Liver (tissue), 3 donors: ENCODE results near the gene CTNNA2.
"Not testable (repeated sequence)": the region's sequence is repeated elsewhere in the genome, so short reads cannot be mapped to it uniquely, and the experiment has no call there.

ENCODE experiments used
- FOXA1 ChIP-seq: IDR thresholded peaks from 2 replicates; pipeline ENCODE4 v1.6.1; 2016; ENCODE audit warnings: antibody characterized with exemption
- GABPA ChIP-seq, 2 donors: IDR thresholded peaks in 1 of 2; conservative IDR thresholded peaks in 1 of 2; 2 replicates each; pipeline ENCODE4 v1.6.1; 2016; ENCODE audit warnings: antibody characterized with exemption in 2 of 2, mild to moderate bottlenecking in 1 of 2, moderate library complexity in 1 of 2
- NR2F2 ChIP-seq: IDR thresholded peaks from 2 replicates; pipeline ENCODE4 v1.6.1; 2016; ENCODE audit warnings: antibody characterized with exemption
- RAD21 ChIP-seq, 2 donors: IDR thresholded peaks; 2 replicates each; pipeline ENCODE4 v1.6.1; 2016; ENCODE audit warnings: antibody characterized with exemption in 2 of 2, mild to moderate bottlenecking in 2 of 2
- REST ChIP-seq: IDR thresholded peaks from 2 replicates; pipeline ENCODE4 v1.6.1; 2016; ENCODE audit warnings: antibody characterized with exemption, mild to moderate bottlenecking
- YY1 ChIP-seq: IDR thresholded peaks from 2 replicates; pipeline ENCODE4 v1.6.1; 2016; ENCODE audit warnings: antibody characterized with exemption, mild to moderate bottlenecking
- TF ChIP-seq, protein P1 (sequence below): fragments of 150-350 bp; IDR thresholded peaks from 2 replicates; pipeline ENCODE4 v1.5.1; 2017; ENCODE audit warnings: improper control_type of control experiment, low read depth, low read length; ENCODE audit not compliant: missing input control
- donor health status: healthy.
- donor health status: healthy.

DNA sequence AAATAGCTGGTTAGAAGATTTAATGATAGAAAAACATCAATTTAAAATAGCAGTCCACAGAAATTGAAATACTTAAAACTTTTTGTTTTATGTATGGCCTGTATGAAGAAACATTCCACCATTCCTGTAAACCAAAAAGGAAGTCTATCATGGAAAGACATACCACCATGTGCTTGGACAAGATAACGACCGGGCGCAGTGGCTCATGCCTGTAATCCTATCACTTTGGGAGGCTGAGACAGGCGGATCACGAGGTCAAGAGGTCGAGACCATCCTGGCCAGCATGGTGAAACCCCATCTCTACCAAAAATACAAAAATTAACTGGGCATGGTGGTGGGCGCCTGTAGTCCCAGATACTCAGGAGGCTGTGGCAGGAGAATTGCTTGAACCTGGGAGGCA is 519.8 kb downstream of the CTNNA2 start:
- TF ChIP-seq, protein P1, sequence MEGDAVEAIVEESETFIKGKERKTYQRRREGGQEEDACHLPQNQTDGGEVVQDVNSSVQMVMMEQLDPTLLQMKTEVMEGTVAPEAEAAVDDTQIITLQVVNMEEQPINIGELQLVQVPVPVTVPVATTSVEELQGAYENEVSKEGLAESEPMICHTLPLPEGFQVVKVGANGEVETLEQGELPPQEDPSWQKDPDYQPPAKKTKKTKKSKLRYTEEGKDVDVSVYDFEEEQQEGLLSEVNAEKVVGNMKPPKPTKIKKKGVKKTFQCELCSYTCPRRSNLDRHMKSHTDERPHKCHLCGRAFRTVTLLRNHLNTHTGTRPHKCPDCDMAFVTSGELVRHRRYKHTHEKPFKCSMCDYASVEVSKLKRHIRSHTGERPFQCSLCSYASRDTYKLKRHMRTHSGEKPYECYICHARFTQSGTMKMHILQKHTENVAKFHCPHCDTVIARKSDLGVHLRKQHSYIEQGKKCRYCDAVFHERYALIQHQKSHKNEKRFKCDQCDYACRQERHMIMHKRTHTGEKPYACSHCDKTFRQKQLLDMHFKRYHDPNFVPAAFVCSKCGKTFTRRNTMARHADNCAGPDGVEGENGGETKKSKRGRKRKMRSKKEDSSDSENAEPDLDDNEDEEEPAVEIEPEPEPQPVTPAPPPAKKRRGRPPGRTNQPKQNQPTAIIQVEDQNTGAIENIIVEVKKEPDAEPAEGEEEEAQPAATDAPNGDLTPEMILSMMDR, result not testable (repeated sequence)
- not testable (repeated sequence) for TF ChIP-seq RAD21 (IDR thresholded peaks at IDR 0.05); GABPA (IDR thresholded peaks at IDR 0.05 in 1 of 2, conservative IDR thresholded peaks at IDR 0.05 in 1 of 2); REST; FOXA1; YY1; NR2F2
